Effector memory CD4-positive, alpha-beta T cell (primary cell): ENCODE measurements around the gene OR5D13.

ENCODE experiments used
- DNase-seq, 3 donors: peaks; one replicate each; pipeline ENCODE4 v3.0.0-alpha.2; 2020
- H3K27ac ChIP-seq: 2 replicates; pipeline ENCODE4 v1.7.0; 2013; ENCODE audit warnings: mild to moderate bottlenecking, low read length, moderate library complexity; ENCODE audit not compliant: insufficient read depth, poor library complexity, severe bottlenecking
- H3K27me3 ChIP-seq: replicated peaks from 2 replicates; pipeline ENCODE4 v1.7.0; 2013; ENCODE audit warnings: mild to moderate bottlenecking, low read length; ENCODE audit not compliant: insufficient read depth, control insufficient read depth, poor library complexity, severe bottlenecking
- H3K36me3 ChIP-seq: 2 replicates; pipeline ENCODE4 v1.7.0; 2013; ENCODE audit warnings: mild to moderate bottlenecking, low read length, moderate library complexity; ENCODE audit not compliant: control insufficient read depth, insufficient read depth
- H3K4me1 ChIP-seq: 2 replicates; pipeline ENCODE4 v1.7.0; 2013; ENCODE audit warnings: low read length, mild to moderate bottlenecking; ENCODE audit not compliant: control insufficient read depth, insufficient read depth, poor library complexity, severe bottlenecking
- H3K4me3 ChIP-seq: 2 replicates; pipeline ENCODE4 v1.7.0; 2013; ENCODE audit warnings: low read length, low read depth, mild to moderate bottlenecking; ENCODE audit not compliant: insufficient read depth, poor library complexity, severe bottlenecking
- H3K9me3 ChIP-seq: 2 replicates; pipeline ENCODE4 v1.7.0; 2013; ENCODE audit warnings: mild to moderate bottlenecking, low read length, moderate library complexity; ENCODE audit not compliant: control insufficient read depth
- total RNA-seq, 3 donors: gene quantifications; one replicate each; lab custom pipeline; 2026; lab: John Stamatoyannopoulos, UW

Gene OR5D13, protein sequence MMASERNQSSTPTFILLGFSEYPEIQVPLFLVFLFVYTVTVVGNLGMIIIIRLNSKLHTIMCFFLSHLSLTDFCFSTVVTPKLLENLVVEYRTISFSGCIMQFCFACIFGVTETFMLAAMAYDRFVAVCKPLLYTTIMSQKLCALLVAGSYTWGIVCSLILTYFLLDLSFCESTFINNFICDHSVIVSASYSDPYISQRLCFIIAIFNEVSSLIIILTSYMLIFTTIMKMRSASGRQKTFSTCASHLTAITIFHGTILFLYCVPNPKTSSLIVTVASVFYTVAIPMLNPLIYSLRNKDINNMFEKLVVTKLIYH
- total RNA-seq: 0 reads per million in 3 donors

DNA sequence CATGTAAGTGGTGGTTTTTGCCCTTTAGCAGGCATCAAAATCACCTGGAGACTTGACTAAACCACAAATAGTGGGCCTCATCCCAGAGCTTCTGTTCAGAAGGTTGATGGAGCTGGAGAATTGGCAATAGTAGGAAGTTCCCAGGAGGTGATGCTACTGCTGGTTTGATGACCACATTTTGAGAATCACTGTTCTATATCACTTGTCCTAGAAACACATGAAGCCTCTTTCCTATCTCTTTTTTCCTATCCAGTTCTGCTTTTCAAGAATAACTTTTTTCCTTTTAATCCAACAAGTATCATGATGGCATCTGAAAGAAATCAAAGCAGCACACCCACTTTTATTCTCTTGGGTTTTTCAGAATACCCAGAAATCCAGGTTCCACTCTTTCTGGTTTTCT is at the start of gene OR5D13:
Gene OR5D13 (plus strand): TSS at position 301 of the 400 bp plus-strand sequence. CDS start 0 bp downstream, at position 301.
- DNase-seq: no peak

DNA sequence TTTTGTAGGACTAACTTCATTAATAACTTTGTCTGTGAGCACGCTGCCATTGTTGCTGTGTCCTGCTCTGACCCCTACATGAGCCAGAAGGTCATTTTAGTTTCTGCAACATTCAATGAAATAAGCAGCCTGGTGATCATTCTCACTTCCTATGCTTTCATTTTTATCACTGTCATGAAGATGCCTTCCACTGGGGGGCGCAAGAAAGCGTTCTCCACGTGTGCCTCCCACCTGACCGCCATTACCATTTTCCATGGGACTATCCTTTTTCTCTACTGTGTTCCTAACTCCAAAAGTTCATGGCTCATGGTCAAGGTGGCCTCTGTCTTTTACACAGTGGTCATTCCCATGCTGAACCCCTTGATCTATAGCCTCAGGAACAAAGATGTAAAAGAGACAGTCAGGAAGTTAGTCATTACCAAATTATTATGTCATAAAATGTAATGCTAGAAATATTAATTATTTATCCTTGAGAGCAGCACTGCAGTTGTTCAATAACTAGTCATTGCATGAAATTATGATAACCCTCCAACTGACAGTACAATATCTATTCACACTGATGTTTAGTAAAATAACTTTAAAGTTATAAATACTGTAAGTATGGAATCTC is 46.4 kb upstream of the OR5D13 start:
- Histone ChIP-seq H3K4me1 (no peaks in the 10 kb centered on the region), H3K9me3 (no peaks in the 10 kb centered on the region), H3K4me3 (no peak overlapping the region), H3K36me3 (no peaks in the 10 kb centered on the region), H3K27ac (no peak overlapping the region), H3K27me3 (no peaks in the 10 kb centered on the region)
- DNase-seq: no peak

More for the DNA sequence above, at the start of gene OR5D13:
- H3K36me3 ChIP-seq: no peaks in the 10 kb centered on the region
- H3K27me3 ChIP-seq: no peaks in the 10 kb centered on the region
- H3K27ac ChIP-seq: no peak within 1 kb of the TSS
- H3K4me3 ChIP-seq: no peak within 1 kb of the TSS
- no peaks in the 10 kb centered on the region for H3K9me3 ChIP-seq
- no peaks in the 10 kb centered on the region for H3K4me1 ChIP-seq

DNA sequence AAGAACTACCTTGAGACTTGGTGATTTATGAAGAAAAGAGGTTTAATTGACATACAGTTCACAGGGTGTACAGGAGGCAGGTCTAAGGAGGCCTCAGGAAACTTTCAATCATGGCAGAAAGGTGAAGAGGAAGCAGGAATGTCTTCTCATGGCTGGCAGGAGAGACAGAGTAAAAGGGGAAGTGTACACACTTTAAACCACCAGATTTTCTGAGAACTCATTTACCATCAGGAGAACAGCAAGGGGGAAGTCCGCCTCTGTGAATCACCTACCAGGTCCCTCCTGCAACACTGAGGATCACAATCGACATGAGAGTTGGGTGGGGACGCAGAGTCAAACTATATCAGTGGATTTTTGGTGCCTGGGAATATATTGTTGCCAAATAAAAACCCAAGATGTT is 40.3 kb upstream of the OR5D13 start:
- no peaks in the 10 kb centered on the region for H3K36me3 ChIP-seq
- no peak for DNase-seq
- no peak overlapping the region for H3K27ac ChIP-seq
- no peak overlapping the region for H3K4me3 ChIP-seq
- no peaks in the 10 kb centered on the region for H3K4me1 ChIP-seq
- no peaks in the 10 kb centered on the region for H3K27me3 ChIP-seq
- H3K9me3 ChIP-seq: no peaks in the 10 kb centered on the region

DNA sequence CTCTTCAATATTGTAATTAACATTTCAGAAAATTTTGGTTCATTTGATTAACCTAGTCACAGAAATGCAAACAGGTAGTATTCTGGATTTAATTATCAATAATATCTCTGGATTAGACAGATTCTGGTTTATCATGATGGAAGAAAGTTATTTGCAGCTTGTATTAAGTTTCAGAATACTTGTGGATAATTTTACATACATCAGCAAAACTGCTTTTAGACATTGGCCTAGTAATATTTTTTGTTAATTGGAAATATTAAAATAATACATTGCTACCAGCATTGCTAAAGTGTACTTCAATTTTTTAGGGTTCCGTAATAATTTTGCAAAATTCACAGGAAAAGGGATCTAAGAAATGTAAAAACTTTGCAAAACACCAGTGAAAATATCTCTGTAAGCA is 18.4 kb downstream of the OR5D13 start:
- H3K27ac ChIP-seq: no peak overlapping the region
- H3K27me3 ChIP-seq: no peaks in the 10 kb centered on the region
- DNase-seq: no peak
- H3K4me3 ChIP-seq: no peak overlapping the region
- H3K36me3 ChIP-seq: no peaks in the 10 kb centered on the region
- H3K9me3 ChIP-seq: no peaks in the 10 kb centered on the region
- no peaks in the 10 kb centered on the region for H3K4me1 ChIP-seq

DNA sequence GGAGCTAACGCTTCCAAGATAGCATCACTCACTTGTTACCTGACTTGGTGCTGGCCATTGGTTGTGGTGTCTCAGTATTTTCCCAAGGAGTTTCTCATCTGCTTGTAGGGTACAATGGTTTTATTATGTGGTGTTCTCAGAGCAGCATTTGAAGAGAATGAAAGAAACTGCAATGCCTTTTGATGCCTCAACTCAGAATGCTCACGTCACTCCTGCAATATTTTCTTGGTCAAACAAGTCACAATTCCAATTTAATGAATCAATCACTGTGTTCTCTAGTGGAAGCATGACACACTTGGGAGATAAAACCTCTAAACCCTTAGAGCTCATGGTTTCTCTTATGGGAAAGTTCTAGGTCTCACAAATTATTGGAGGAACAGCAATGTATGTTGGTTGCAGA is 20.1 kb downstream of the OR5D13 start:
- H3K27ac ChIP-seq: no peak overlapping the region
- no peaks in the 10 kb centered on the region for H3K9me3 ChIP-seq
- no peak overlapping the region for H3K4me3 ChIP-seq
- no peak for DNase-seq
- H3K36me3 ChIP-seq: no peaks in the 10 kb centered on the region
- H3K27me3 ChIP-seq: no peaks in the 10 kb centered on the region
- H3K4me1 ChIP-seq: no peaks in the 10 kb centered on the region

DNA sequence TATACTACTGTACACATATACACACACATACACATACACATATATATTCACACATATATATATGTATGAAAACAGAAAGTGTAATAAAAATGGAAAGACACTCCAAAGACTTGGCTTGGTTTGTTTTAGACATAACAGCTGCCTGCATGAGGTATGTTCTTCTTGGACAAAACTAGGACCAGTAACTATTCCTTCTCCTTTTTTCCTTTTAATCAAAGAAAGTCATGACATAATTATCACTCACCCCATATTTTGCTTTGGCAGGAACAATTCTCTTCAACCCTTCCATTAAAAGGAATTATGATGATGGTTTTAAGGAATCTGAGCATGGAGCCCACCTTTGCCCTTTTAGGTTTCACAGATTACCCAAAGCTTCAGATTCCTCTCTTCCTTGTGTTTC is 22.0 kb downstream of the OR5D13 start, which contains the start of gene OR5D14:
Gene OR5D14 (plus strand): TSS at position 301 of the 400 bp plus-strand sequence. CDS start 0 bp downstream, at position 301.
- H3K27me3 ChIP-seq: no peaks in the 10 kb centered on the region
- no peaks in the 10 kb centered on the region for H3K9me3 ChIP-seq
- H3K36me3 ChIP-seq: no peaks in the 10 kb centered on the region
- H3K4me1 ChIP-seq: no peaks in the 10 kb centered on the region
- H3K4me3 ChIP-seq: no peak within 1 kb of the TSS
- DNase-seq: no peak
- H3K27ac ChIP-seq: no peak within 1 kb of the TSS

DNA sequence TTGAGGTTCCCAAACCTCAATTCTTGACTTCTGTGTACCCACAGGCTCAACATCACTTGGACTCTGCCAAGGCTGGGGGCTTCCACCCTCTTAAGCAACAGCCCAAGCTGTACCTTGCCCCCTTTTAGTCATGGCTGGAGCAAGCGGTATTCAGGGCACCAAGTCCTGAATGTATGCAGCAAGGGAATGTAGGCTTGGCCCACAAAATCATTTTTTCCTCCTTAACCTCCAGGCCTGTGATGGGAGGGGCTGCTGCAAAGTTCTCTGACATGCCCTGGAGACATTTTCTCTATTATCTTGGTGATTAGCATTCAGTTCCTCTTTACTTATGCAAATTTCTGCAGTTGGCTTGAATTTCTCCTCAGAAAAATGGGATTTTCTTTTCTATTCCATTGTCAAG is 33.0 kb downstream of the OR5D13 start:
- Histone ChIP-seq H3K4me1 (no peaks in the 10 kb centered on the region), H3K9me3 (peaks cover 5% of the 10 kb centered on the region), H3K27me3 (no peaks in the 10 kb centered on the region), H3K27ac (no peak overlapping the region), H3K36me3 (no peaks in the 10 kb centered on the region), H3K4me3 (no peak overlapping the region)
- DNase-seq: no peak

DNA sequence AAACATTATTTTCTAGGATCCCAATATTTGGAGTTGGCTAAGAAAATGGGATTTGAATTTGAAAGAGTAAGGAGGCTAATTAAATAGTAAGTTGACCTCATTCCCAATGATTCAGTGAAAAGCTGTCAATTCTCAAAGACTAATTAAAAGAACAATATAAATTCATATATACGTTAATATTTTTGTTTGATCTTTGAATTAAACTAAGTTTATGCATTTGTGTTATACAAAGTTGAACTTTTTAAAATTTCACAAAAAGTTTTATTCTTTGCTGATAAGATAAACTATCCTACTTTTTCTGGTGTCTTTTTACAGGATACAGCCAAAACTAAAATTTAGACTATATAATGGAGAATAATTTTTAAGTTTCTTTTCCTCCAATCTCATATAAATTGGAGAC is 37.8 kb downstream of the OR5D13 start, which contains the start of gene OR5L1:
Gene OR5L1 (plus strand): TSS at position 301 of the 400 bp plus-strand sequence. CDS start 100 bp downstream, outside the sequence.
- Histone ChIP-seq H3K4me1 (no peaks in the 10 kb centered on the region), H3K9me3 (no peaks in the 10 kb centered on the region), H3K36me3 (no peaks in the 10 kb centered on the region), H3K27me3 (no peaks in the 10 kb centered on the region), H3K27ac (no peak within 1 kb of the TSS), H3K4me3 (no peak within 1 kb of the TSS)
- no peak for DNase-seq

DNA sequence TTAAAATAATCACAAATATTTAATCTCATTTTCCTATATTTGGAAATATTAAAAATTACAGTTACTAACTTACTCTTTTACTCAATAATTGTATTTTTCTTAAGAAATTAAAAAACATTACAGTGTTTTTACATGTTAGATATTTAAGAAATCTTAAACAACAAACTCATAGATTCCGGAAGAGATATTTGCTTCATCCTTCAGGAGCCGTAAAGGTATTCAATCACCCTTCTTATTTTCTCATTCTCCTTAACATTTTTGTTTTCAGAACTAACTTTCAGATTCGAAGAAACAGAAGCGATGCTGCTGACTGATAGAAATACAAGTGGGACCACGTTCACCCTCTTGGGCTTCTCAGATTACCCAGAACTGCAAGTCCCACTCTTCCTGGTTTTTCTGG is 46.1 kb downstream of the OR5D13 start, which contains the start of gene OR5D18:
Gene OR5D18 (plus strand): TSS at position 301 of the 400 bp plus-strand sequence. CDS start 0 bp downstream, at position 301.
- no peaks in the 10 kb centered on the region for H3K9me3 ChIP-seq
- no peaks in the 10 kb centered on the region for H3K27me3 ChIP-seq
- no peak for DNase-seq
- no peaks in the 10 kb centered on the region for H3K36me3 ChIP-seq
- H3K4me1 ChIP-seq: no peaks in the 10 kb centered on the region
- no peak within 1 kb of the TSS for H3K27ac ChIP-seq
- H3K4me3 ChIP-seq: no peak within 1 kb of the TSS
